Peyer's patch (tissue), 4 donors: ENCODE measurements around the gene ETS2.

Source experiments
- POLR2A ChIP-seq, 2 donors: fragments of 450-650 bp; IDR thresholded peaks; one replicate each; pipeline ENCODE4 v1.5.1; 2017; ENCODE audit warnings: antibody characterized with exemption in 2 of 2, mild to moderate bottlenecking in 2 of 2, moderate library complexity in 2 of 2
- TF ChIP-seq, protein P1 (sequence below), 6 experiments: fragments of 450-650 bp in 4 of 6; fragments of 200-600 bp in 2 of 6; sonication (generic) in 1 of 6; IDR thresholded peaks; one replicate each; pipeline ENCODE4 v1.5.1; 2017 to 2019; ENCODE audit warnings: antibody characterized with exemption in 6 of 6, mild to moderate bottlenecking in 3 of 6, moderate library complexity in 1 of 6

DNA sequence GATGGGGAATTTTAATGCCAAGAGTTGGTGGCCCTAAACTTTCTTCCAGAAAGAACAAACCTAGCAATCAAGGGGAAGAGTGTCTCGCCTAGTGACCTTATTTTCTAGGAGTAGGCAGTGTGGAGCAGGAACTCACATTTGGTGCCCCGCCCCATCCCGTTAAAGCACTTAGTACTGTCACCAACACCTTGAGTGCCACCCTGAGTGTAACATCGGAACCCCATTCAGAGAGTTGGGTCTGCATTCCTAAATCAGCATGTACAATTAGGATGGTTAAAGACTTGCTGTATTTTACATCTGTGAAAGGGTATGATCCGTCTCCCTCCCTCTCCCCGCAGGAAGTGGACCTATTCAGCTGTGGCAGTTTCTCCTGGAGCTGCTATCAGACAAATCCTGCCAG is 15.5 kb downstream of the ETS2 start:
- TF ChIP-seq, protein P1, sequence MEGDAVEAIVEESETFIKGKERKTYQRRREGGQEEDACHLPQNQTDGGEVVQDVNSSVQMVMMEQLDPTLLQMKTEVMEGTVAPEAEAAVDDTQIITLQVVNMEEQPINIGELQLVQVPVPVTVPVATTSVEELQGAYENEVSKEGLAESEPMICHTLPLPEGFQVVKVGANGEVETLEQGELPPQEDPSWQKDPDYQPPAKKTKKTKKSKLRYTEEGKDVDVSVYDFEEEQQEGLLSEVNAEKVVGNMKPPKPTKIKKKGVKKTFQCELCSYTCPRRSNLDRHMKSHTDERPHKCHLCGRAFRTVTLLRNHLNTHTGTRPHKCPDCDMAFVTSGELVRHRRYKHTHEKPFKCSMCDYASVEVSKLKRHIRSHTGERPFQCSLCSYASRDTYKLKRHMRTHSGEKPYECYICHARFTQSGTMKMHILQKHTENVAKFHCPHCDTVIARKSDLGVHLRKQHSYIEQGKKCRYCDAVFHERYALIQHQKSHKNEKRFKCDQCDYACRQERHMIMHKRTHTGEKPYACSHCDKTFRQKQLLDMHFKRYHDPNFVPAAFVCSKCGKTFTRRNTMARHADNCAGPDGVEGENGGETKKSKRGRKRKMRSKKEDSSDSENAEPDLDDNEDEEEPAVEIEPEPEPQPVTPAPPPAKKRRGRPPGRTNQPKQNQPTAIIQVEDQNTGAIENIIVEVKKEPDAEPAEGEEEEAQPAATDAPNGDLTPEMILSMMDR (IDR thresholded peaks at IDR 0.05) = peak in 1 of 6 experiments; percentile 1
- TF ChIP-seq POLR2A (IDR thresholded peaks at IDR 0.05) = no peak
